HG03342 (cell line): Measurements from ENCODE around the gene ODF2.

Experiments
- ATAC-seq: cut with Tn5 transposase; IDR thresholded peaks from one replicate; pipeline ENCODE4 v1.9.1; 2021; ENCODE audit warnings: mild to moderate bottlenecking, moderate library complexity; ENCODE audit not compliant: unreplicated experiment

ODF2 gene

DNA sequence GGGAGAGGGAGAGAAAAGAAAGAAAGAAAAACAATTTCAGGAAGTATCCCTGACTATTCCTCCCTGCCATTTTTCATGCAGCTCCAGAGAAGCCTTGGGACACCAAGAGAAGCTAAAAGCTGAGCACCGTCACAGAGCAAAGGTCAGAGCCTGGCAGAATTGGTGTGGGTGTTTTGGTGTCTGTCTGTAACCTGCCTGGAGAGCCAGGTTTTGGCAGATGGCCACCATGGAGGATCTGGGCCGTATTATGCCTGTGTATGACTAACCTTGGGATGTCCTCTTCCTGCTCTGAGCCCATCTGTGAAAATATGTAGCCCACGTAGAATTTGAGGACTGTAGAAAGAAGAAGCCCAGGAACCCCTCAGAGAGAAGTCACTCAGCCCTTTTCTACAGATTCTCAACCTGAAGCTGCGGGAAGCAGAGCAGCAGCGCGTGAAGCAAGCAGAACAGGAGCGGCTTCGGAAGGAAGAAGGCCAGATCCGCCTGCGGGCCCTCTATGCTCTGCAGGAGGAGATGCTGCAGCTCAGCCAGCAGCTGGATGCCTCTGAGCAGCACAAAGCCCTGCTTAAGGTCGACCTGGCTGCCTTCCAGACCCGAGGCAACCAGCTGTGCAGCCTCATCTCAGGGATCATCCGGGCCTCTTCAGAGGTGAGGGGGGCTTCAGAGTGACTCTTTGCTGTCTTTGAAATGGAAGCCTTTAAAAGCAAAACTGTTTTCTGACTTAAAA is 67.6 kb downstream of the ODF2 start:
- no peak for ATAC-seq

DNA sequence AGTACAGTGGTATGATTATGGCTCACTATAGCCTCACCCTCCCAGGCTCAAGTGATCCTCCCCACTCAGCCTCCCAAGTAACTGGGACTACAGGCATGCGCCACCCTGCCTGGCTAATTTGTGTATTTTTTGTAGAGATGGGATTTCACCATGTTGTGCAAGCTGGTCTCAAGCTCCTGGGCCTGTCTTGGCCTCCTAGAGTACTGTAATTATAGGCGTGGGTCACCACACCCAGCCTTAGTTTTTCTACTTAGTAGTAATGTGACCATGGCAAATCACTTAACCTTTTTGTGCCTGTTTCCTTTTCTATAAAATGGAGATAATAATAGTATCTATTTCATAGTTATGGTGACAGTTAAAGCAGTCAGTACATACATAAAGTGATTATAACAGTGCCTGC is 70.9 kb downstream of the ODF2 start:
- no peak for ATAC-seq

DNA sequence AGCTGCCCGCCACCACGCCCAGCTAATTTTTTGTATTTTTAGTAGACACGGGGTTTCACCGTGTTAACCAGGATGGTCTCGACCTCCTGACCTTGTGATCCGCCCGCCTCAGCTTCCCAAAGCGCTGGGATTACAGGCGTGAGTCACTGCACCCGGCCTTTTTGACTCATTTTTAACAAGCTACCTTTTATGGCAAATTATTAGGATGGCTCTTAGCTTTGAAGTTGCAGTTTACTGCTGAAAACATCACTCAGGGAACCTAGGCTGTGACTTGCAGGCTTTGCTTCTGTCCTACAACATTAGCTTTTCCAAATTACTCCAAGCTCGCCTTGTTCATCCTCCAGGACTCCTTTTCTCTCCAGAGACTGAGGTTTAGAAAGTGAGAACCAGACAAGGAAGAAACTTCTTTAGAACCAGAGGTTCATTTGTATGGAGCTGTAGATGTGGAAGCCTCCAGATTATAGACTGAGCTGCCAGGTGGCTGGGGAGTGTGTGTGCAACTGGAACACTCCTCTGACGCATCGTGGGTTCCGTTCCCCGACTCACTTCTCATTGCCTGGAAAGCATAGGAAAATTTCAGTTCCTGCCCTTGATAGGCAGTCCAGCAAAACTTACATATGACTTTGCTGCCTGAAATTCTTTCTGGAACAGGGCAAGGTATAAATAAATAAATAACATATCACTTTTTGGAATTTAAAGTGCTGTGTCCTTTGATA is 72.8 kb downstream of the ODF2 start:
- ATAC-seq = no peak

DNA sequence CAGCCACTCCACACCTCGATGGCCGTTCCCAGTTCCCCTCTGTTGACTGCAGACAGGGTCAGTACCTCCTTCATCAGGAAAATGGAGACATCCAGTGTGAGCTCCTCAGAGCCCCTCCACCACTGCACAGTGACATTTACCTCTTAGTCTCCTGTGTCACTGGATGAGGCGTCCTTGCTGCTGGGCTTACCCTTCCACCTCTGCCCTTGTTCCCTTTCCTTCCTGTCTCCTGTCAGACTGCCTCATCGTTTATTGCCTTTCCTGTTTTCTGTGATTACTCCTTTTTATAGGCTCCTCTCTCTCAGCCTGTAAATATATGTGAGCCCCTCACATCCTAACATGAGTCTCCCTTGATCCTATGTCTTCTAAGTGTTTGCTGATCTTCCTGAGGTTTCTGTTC is 73.4 kb downstream of the ODF2 start:
- ATAC-seq = no peak

DNA sequence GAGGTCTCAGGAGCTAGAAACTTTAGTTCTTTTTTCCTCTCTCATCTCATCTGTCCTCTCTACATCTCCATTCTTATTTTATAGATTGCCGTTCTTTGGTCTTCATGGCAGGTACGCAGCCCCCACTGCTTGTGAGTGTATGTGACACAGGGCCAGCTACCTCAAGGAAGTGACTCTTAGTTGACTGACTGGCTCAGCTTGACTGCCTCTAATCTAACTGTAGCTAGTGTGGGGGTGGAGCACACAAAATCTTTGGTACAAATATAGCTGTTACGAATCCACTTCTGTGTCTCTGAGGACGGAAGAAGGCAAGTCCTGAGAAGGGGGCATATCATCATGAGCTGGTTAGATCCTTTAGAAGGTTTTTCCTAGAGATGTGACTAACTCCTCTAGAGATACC is 76.8 kb downstream of the ODF2 start:
- no peak for ATAC-seq

DNA sequence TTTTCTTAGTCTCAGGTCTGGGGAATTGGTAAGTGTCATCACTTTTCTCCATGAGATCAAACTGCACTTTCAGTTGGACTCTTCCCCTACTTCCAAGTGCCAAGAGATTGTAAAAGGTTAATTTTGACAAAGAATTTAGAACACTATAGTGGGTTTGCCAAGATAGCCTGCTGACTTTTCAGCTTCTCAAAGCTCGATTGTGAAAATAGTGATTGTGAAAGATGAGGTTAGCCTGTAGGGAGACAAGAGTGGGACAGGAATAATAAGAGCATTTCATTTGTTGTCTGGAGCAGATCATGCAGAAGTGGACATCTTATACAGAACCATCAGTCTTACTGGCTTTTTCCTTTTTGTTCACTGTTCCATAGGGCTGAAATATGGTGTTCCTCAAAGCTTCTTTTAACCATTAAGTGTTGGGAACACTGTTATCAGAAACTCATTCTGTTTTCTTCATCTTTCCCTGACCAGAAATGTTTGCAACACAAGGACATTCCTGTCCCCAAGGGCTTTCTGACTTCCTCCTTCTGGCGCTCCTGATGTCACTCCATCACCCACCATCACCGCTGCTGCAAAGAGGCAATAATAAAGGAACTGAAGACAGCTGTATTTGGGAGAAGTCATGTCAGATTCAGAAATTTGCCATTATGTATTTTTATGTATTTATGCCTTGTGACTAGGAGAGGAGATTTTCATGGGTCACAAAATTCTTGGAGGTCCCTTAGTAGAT is 85.0 kb downstream of the ODF2 start:
- ATAC-seq = no peak

DNA sequence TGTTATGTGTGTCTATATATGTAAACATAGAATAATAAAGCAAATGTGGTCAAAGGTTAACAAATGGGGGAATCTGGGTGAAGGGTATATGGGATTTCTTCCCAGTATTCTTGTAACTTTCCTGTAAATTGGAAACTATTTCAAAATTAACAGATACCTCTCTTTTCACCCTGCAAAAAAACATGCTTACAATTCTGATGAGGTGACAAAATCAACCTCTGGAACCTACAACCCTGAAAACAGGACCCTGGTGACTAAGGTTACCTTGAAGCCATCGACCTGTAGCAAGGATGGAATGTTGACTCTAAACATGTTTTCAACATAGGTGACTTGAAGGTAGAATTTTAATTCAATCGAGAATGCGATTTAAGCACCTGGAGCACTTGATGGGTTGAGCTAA is 90.7 kb downstream of the ODF2 start:
- ATAC-seq = no peak

DNA sequence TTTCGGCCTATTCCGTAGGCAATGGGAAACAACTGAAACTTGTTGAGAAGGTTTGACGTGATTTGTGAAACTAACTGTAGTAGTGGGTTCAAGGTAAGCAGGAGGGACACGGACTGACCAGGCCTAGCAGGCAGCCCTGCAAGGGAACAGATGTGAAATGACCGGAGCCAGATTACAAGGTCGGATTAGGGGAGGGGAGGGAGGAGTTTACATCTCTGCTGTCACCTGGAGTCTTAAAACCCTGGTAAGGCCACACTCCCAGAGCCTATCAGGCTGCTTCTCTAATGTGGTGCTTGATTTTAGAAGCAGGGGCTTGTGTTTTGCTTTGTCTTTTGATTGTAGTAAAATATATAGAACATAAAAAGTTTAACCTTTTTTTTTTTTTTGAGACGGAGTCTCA is 93.1 kb downstream of the ODF2 start:
- no peak for ATAC-seq

DNA sequence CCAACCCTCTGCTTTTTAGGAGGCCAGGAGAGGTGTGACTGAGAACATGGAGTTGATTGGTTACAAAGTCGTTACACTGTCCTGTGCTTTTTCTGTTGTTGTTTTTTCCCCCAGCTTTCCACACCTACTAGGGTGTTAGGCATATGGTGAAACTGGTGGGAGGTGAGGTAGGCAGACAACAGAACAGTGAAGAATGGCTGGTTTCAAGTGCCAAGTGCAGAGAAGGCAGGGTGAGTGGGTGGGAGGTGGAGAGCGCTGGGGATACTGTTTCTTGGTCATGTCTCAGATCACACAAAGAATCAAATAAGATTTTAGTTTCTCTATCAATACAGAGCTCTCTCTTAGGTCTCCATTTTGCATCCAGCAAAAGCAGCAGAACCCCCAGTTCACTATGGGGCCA is 94.4 kb downstream of the ODF2 start:
- no peak for ATAC-seq
